22Rv1 (cell line): ENCODE measurements around the gene KLHL17.

Source experiments
- CTCF ChIP-seq: fragments of 450-650 bp; IDR thresholded peaks from 2 replicates; pipeline ENCODE4 v1.5.1; 2017; ENCODE audit warnings: mild to moderate bottlenecking
- ZFX ChIP-seq: fragments of 450-650 bp; IDR thresholded peaks from 2 replicates; pipeline ENCODE4 v1.6.1; 2017; ENCODE audit warnings: antibody characterized with exemption, borderline replicate concordance

GRCh38 chr1:997713-997992 is 37.3 kb downstream of the KLHL17 start:
- TF ChIP-seq CTCF (no peak), ZFX (no peak)
